A549 (cell line): ENCODE measurements around the gene GNPAT. TPM values are rescaled to one million over a fixed set of nuclear protein-coding genes. Genes with fewer than 3 reads are reported as not detected.

ENCODE experiments used
- ATAC-seq, 2 experiments: fragments of 200-7000 bp in 1 of 2; fragments of >200 bp in 1 of 2; cut with Nextera tagmentation in 1 of 2; cut with Tn5 transposase in 1 of 2; 3 replicates each; pipeline versions ENCODE4 v1.8.0 to v1.9.1; 2018 to 2020; ENCODE audit warnings: mild to moderate bottlenecking in 1 of 2, moderate library complexity in 1 of 2
- CTCF ChIA-PET: fragments of 300-600 bp; sonication (Branson Sonifier 250); formaldehyde crosslinking; extraction: SDS; loops from one replicate; lab custom pipeline; 2021; ENCODE audit warnings: antibody characterized with exemption, inconsistent platforms; lab: Yijun Ruan, JAX
- POLR2A ChIA-PET: fragments of 350-600 bp; formaldehyde crosslinking; extraction: SDS; loops from one replicate; lab custom pipeline; 2021; ENCODE audit warnings: antibody characterized with exemption, inconsistent platforms; lab: Yijun Ruan, JAX
- DNase-seq, 2 experiments: peaks; one replicate each; pipeline versions ENCODE4 v3.0.0 to v3.0.0-alpha.2; 2011 to 2016; ENCODE audit warnings: low read depth in 1 of 2, low spot score in 1 of 2
- FAIRE-seq: peaks from 2 replicates; lab custom pipeline; 2011; peaks lifted over from hg19 to GRCh38; lab: Jason Lieb, UNC
- H3K27ac ChIP-seq, 2 experiments: fragments of >200 bp; sonication (Bioruptor Twin); formaldehyde crosslinking; 3 replicates each; pipeline ENCODE4 v1.5.1; 2016 to 2017
- H3K4me1 ChIP-seq: fragments of >200 bp; sonication (Bioruptor Twin); formaldehyde crosslinking; 3 replicates; pipeline ENCODE4 v1.6.1; 2016
- H3K4me2 ChIP-seq: fragments of >200 bp; sonication (Bioruptor Twin); formaldehyde crosslinking; 3 replicates; pipeline ENCODE4 v1.6.1; 2016
- H3K4me3 ChIP-seq: fragments of >200 bp; sonication (Bioruptor Twin); formaldehyde crosslinking; 3 replicates; pipeline ENCODE4 v1.5.1; 2016
- H3K9me3 ChIP-seq: fragments of >200 bp; sonication (Bioruptor Twin); formaldehyde crosslinking; 3 replicates; pipeline ENCODE4 v1.6.1; 2016
- ATOH8 ChIP-seq: fragments of 250-450 bp; sonication (Bioruptor Pico); IDR thresholded peaks from 2 replicates; pipeline ENCODE4 v1.5.0; 2020; ENCODE audit warnings: low read depth, mild to moderate bottlenecking, moderate library complexity
- CBX2 ChIP-seq: fragments of 200-600 bp; sonication (generic); IDR thresholded peaks from 2 replicates; pipeline ENCODE4 v1.6.1; 2016; ENCODE audit warnings: low read depth, mild to moderate bottlenecking, borderline replicate concordance
- CTCF ChIP-seq: fragments of >200 bp; sonication (Bioruptor Twin); formaldehyde crosslinking; IDR thresholded peaks from 3 replicates; pipeline ENCODE4 v1.5.1; 2016
- E2F6 ChIP-seq: IDR thresholded peaks from 2 replicates; pipeline ENCODE4 v1.6.1; 2012; ENCODE audit warnings: low read depth, borderline replicate concordance
- EHF ChIP-seq: fragments of 250-450 bp; sonication (Bioruptor Pico); IDR thresholded peaks from 2 replicates; pipeline ENCODE4 v1.5.0; 2020; ENCODE audit warnings: mild to moderate bottlenecking
- FOSB ChIP-seq: fragments of 250-450 bp; sonication (Bioruptor Pico); IDR thresholded peaks from 2 replicates; pipeline ENCODE4 v1.5.0; 2020; ENCODE audit warnings: mild to moderate bottlenecking, moderate library complexity
- HDAC2 ChIP-seq: fragments of 200-600 bp; sonication (generic); IDR thresholded peaks from 2 replicates; pipeline ENCODE4 v1.6.1; 2016
- HMGXB4 ChIP-seq: fragments of 250-450 bp; sonication (Bioruptor Pico); IDR thresholded peaks from 2 replicates; pipeline ENCODE4 v1.5.0; 2021; ENCODE audit warnings: mild to moderate bottlenecking, moderate library complexity, borderline replicate concordance
- HOXA7 ChIP-seq: fragments of 250-450 bp; sonication (Bioruptor Pico); IDR thresholded peaks from 2 replicates; pipeline ENCODE4 v1.5.0; 2020; ENCODE audit warnings: mild to moderate bottlenecking, moderate library complexity
- HOXB5 ChIP-seq: fragments of 250-450 bp; sonication (Bioruptor Pico); IDR thresholded peaks from 2 replicates; pipeline ENCODE4 v1.5.0; 2020; ENCODE audit warnings: mild to moderate bottlenecking, moderate library complexity
- KDM1A ChIP-seq: fragments of 200-600 bp; sonication (generic); IDR thresholded peaks from 2 replicates; pipeline ENCODE4 v1.6.1; 2016; ENCODE audit warnings: low read depth, mild to moderate bottlenecking
- KDM5A ChIP-seq: fragments of 200-600 bp; sonication (generic); IDR thresholded peaks from 2 replicates; pipeline ENCODE4 v1.6.1; 2016; ENCODE audit warnings: antibody characterized with exemption, mild to moderate bottlenecking
- MAZ ChIP-seq: fragments of 150-350 bp; IDR thresholded peaks from 2 replicates; pipeline ENCODE4 v1.6.1; 2014; ENCODE audit warnings: antibody characterized with exemption, low read depth, low read length, borderline replicate concordance
- NFE2L2 ChIP-seq: fragments of 150-350 bp; conservative IDR thresholded peaks from 2 replicates; pipeline ENCODE4 v1.6.1; 2014; ENCODE audit warnings: low read length
- NR3C1 ChIP-seq: fragments of >200 bp; sonication (Bioruptor Twin); formaldehyde crosslinking; IDR thresholded peaks from 3 replicates; pipeline ENCODE4 v1.6.1; 2017
- POLR2A ChIP-seq: IDR thresholded peaks from 2 replicates; pipeline ENCODE4 v1.6.1; 2012; ENCODE audit warnings: mild to moderate bottlenecking, low read length
- POLR2AphosphoS2 ChIP-seq: conservative IDR thresholded peaks from 2 replicates; pipeline ENCODE4 v1.6.1; 2012; ENCODE audit warnings: low read length, improper control_type of control experiment, inconsistent platforms
- RNF2 ChIP-seq: fragments of 200-600 bp; sonication (generic); IDR thresholded peaks from 2 replicates; pipeline ENCODE4 v1.6.1; 2016; ENCODE audit warnings: low read depth, mild to moderate bottlenecking, antibody characterized with exemption, moderate library complexity, borderline replicate concordance
- SMC3 ChIP-seq: fragments of >200 bp; sonication (Bioruptor Twin); formaldehyde crosslinking; IDR thresholded peaks from 3 replicates; pipeline ENCODE4 v1.6.1; 2018; ENCODE audit warnings: inconsistent platforms
- ZSCAN20 ChIP-seq: fragments of 250-450 bp; sonication (Bioruptor Pico); IDR thresholded peaks from 2 replicates; pipeline ENCODE4 v1.8.0; 2022; ENCODE audit warnings: mild to moderate bottlenecking, moderate library complexity
- WGBS: methylation state at CpG from one replicate; pipeline ENCODE4 v1.1.6; 2017; ENCODE audit errors: missing lambda C conversion rate; 5-methylcytosine and 5-hydroxymethylcytosine counted together
- polyA plus RNA-seq, 4 experiments: library from polyadenylated mRNA; depleted of rRNA in 3 of 4; stranded (reverse); fragments of >200 nt; fragmentation: RNase III in 1 of 4; extraction: RNeasy Plus Mini Kit Qiagen cat#74134 plus additional on column Dnase treatment in 1 of 4; gene quantifications; 2 replicates in 3 of 4; 3 replicates in 1 of 4; pipeline ENCODE4 v1.2.3, GENCODE V29; 2011 to 2017

GNPAT gene
- polyA plus RNA-seq, 2 of the 4 experiments (the other 2 are of a cell fraction): 44.1 to 62.7 TPM

GRCh38 chr1:231266811-231267322 lies 25.9 kb downstream of the GNPAT start:
- Histone ChIP-seq H3K9me3 (peaks cover 18% of the 10 kb centered on the region; the same call in 1 of the 3 replicates), H3K4me1 (no peaks in the 10 kb centered on the region), H3K4me2 (no peak overlapping the region), H3K4me3 (no peak overlapping the region), H3K27ac (no peak overlapping the region)
- DNase-seq (no peak), FAIRE-seq (no peak), ATAC-seq (no peak)
- WGBS: 0% methylated on average over 1 of the region's 1 CpG
- ChIA-PET POLR2A (interaction anchor here (0.6 kb wide), 1 partner anchor 759 kb away, joined by 3 read pairs; no protein-coding TSS in a partner anchor), CTCF (interaction anchor here (0.6 kb wide), 1 partner anchor 242 kb away, joined by 5 read pairs; no protein-coding TSS in a partner anchor)
- TF ChIP-seq HMGXB4: no peak
- TF ChIP-seq E2F6: no peak
- TF ChIP-seq SMC3: no peak
- TF ChIP-seq KDM1A: no peak
- no peak for TF ChIP-seq KDM5A
- no peak for TF ChIP-seq HOXA7 (CRISPR knock-in tag)
- no peak for TF ChIP-seq ATOH8 (CRISPR knock-in tag)
- TF ChIP-seq MAZ: no peak
- no peak for TF ChIP-seq NR3C1
- TF ChIP-seq EHF (CRISPR knock-in tag): no peak
- TF ChIP-seq HOXB5: no peak
- no peak for TF ChIP-seq POLR2A

GRCh38 chr1:231272173-231272572 lies 31.2 kb downstream of the GNPAT start:
- ChIA-PET CTCF (no interaction called here), POLR2A (no interaction called here)
- FAIRE-seq: no peak
- H3K4me3 ChIP-seq: no peak overlapping the region
- ATAC-seq: no peak
- H3K4me2 ChIP-seq: no peak overlapping the region
- no peak overlapping the region for H3K27ac ChIP-seq
- H3K9me3 ChIP-seq: no peaks in the 10 kb centered on the region
- no peak for TF ChIP-seq HDAC2
- TF ChIP-seq NR3C1: no peak
- no peak for TF ChIP-seq CBX2
- no peak for TF ChIP-seq SMC3
- TF ChIP-seq CTCF: no peak
- no peak for TF ChIP-seq FOSB
- TF ChIP-seq ZSCAN20: no peak
- no peak for DNase-seq
- no peaks in the 10 kb centered on the region for H3K4me1 ChIP-seq
- 92% methylated on average over 3 of the region's 3 CpGs for WGBS

GRCh38 chr1:231272880-231273279 lies 31.9 kb downstream of the GNPAT start:
- ChIA-PET CTCF (no interaction called here), POLR2A (no interaction called here)
- Histone ChIP-seq H3K4me2 (no peak overlapping the region), H3K9me3 (no peaks in the 10 kb centered on the region), H3K27ac (no peak overlapping the region), H3K4me1 (no peaks in the 10 kb centered on the region), H3K4me3 (no peak overlapping the region)
- FAIRE-seq: no peak
- no peak for DNase-seq
- no peak for ATAC-seq
- WGBS: 79% methylated on average over 2 of the region's 2 CpGs
- TF ChIP-seq EHF (CRISPR knock-in tag) (no peak), NFE2L2 (no peak), POLR2AphosphoS2 (no peak), ZSCAN20 (no peak), RNF2 (no peak), POLR2A (no peak)
